ENCODE results near the gene UCN.

The UCN gene

GRCh38 chr2:27335311-27335710 is 27.1 kb upstream of the UCN start:
- TF ChIP-seq, protein P1, sequence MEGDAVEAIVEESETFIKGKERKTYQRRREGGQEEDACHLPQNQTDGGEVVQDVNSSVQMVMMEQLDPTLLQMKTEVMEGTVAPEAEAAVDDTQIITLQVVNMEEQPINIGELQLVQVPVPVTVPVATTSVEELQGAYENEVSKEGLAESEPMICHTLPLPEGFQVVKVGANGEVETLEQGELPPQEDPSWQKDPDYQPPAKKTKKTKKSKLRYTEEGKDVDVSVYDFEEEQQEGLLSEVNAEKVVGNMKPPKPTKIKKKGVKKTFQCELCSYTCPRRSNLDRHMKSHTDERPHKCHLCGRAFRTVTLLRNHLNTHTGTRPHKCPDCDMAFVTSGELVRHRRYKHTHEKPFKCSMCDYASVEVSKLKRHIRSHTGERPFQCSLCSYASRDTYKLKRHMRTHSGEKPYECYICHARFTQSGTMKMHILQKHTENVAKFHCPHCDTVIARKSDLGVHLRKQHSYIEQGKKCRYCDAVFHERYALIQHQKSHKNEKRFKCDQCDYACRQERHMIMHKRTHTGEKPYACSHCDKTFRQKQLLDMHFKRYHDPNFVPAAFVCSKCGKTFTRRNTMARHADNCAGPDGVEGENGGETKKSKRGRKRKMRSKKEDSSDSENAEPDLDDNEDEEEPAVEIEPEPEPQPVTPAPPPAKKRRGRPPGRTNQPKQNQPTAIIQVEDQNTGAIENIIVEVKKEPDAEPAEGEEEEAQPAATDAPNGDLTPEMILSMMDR (IDR thresholded peaks at IDR 0.05; ENCODE audit: insufficient read depth, low read length): no peak
- no peak for TF ChIP-seq REST (IDR thresholded peaks at IDR 0.05; ENCODE audit: insufficient replicate concordance, low read depth)
- no peak for TF ChIP-seq POLR2AphosphoS5 (IDR thresholded peaks at IDR 0.05; ENCODE audit: low read depth)
- TF ChIP-seq SPI1 (IDR thresholded peaks at IDR 0.05; ENCODE audit: borderline replicate concordance, low read depth): no peak
- no peak for TF ChIP-seq GABPA (IDR thresholded peaks at IDR 0.05; ENCODE audit: low read depth)
- no peak for DNase-seq (ENCODE audit: low read depth in 1 of 2, low spot score in 1 of 2)

DNA sequence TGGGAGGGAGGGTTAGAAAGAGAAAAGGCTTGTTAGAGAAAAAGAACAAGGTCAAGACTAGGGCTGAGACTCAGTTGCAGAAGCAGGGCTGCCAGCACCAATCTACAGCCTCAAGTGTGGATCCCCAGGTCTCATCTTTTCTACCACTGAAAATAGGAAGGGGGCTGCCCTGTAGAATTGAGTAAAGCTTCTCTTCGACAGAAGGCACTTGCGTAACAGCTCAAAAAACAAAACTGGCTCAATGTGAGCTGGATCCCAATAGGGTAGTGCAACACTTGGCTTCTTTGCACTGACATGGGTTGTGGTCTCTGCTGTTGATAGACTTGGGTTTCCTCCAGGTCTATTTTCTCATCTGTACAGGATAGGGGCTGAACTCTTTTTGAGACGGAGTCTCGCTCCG is 16.5 kb upstream of the UCN start:
- TF ChIP-seq, protein P1 (IDR thresholded peaks at IDR 0.05; ENCODE audit: insufficient read depth, low read length): no peak
- TF ChIP-seq REST (IDR thresholded peaks at IDR 0.05; ENCODE audit: insufficient replicate concordance, low read depth) (no peak), GABPA (IDR thresholded peaks at IDR 0.05; ENCODE audit: low read depth) (no peak), POLR2AphosphoS5 (IDR thresholded peaks at IDR 0.05; ENCODE audit: low read depth) (no peak), SPI1 (IDR thresholded peaks at IDR 0.05; ENCODE audit: borderline replicate concordance, low read depth) (no peak)
- Histone ChIP-seq H3K4me3 (replicated peaks; ENCODE audit: insufficient read depth, low read length) (no peak overlapping the region), H3K27ac (replicated peaks) (peak overlapping the region; percentile 93; the same call in 1 of the 2 replicates), H3K27me3 (ENCODE audit: insufficient read depth, poor library complexity, severe bottlenecking) (no peaks in the 10 kb centered on the region)
- DNase-seq (ENCODE audit: low read depth in 1 of 2, low spot score in 1 of 2): peak; percentile 65 to 72

More at GRCh38 chr2:27335311-27335710, 27.1 kb upstream of the UCN start:
- H3K27ac ChIP-seq (replicated peaks): no peak overlapping the region
- no peaks in the 10 kb centered on the region for H3K27me3 ChIP-seq (ENCODE audit: insufficient read depth, poor library complexity, severe bottlenecking)
- no peak overlapping the region for H3K4me3 ChIP-seq (replicated peaks; ENCODE audit: insufficient read depth, low read length)

GRCh38 chr2:27323596-27324285 is 15.5 kb upstream of the UCN start:
- H3K27ac ChIP-seq (replicated peaks): peak overlapping the region; percentile 93
- peak overlapping the region; percentile 81 for H3K4me3 ChIP-seq (replicated peaks; ENCODE audit: insufficient read depth, low read length)
- no peak for TF ChIP-seq SPI1 (IDR thresholded peaks at IDR 0.05; ENCODE audit: borderline replicate concordance, low read depth)
- TF ChIP-seq, protein P1 (IDR thresholded peaks at IDR 0.05; ENCODE audit: insufficient read depth, low read length): no peak
- TF ChIP-seq GABPA (IDR thresholded peaks at IDR 0.05; ENCODE audit: low read depth): no peak
- TF ChIP-seq REST (IDR thresholded peaks at IDR 0.05; ENCODE audit: insufficient replicate concordance, low read depth): no peak
- TF ChIP-seq POLR2AphosphoS5 (IDR thresholded peaks at IDR 0.05; ENCODE audit: low read depth): no peak
- no peak for DNase-seq (ENCODE audit: low read depth in 1 of 2, low spot score in 1 of 2)
- H3K27me3 ChIP-seq (ENCODE audit: insufficient read depth, poor library complexity, severe bottlenecking): no peaks in the 10 kb centered on the region

Data from HL-60 (cell line).